Measurements from ENCODE around the gene LGR4. TPM values are rescaled to one million over a fixed set of nuclear protein-coding genes. Genes with fewer than 3 reads are reported as not detected.

The LGR4 gene
- total RNA-seq, 1 donor from 2014 or later = 3.0 TPM

DNA sequence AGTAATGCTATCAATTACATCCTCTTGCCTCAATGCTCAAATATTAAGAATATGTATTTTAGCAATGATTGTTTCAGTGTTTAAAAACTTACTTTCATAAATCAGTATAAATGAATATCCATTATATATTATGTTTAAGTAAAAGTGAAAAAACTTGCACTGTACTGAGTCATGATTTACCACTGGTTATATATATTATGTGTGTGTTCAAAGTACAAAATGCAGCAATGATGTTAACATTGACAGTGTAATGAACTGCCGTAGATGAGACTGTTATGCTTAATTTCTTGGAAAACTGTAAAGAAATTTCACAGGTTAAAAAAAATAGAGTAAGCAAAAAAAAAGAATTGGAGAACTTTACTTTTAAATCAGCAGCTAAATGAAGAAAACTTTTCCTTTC is 25.3 kb upstream of the LGR4 start:
- no peaks in the 10 kb centered on the region for H3K9me3 Mint-ChIP-seq
- ATAC-seq (ENCODE audit: low read depth) = no peak
- peaks cover 6% of the 10 kb centered on the region for H3K4me1 Mint-ChIP-seq
- no peak for DNase-seq
- no peak overlapping the region for H3K27ac Mint-ChIP-seq
- TF ChIP-seq, protein P1, sequence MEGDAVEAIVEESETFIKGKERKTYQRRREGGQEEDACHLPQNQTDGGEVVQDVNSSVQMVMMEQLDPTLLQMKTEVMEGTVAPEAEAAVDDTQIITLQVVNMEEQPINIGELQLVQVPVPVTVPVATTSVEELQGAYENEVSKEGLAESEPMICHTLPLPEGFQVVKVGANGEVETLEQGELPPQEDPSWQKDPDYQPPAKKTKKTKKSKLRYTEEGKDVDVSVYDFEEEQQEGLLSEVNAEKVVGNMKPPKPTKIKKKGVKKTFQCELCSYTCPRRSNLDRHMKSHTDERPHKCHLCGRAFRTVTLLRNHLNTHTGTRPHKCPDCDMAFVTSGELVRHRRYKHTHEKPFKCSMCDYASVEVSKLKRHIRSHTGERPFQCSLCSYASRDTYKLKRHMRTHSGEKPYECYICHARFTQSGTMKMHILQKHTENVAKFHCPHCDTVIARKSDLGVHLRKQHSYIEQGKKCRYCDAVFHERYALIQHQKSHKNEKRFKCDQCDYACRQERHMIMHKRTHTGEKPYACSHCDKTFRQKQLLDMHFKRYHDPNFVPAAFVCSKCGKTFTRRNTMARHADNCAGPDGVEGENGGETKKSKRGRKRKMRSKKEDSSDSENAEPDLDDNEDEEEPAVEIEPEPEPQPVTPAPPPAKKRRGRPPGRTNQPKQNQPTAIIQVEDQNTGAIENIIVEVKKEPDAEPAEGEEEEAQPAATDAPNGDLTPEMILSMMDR (IDR thresholded peaks at IDR 0.05) = no peak
- H3K36me3 Mint-ChIP-seq (ENCODE audit: low read depth) = peaks cover 64% of the 10 kb centered on the region
- POLR2A ChIA-PET = interaction anchor here (1.7 kb wide), 1 partner anchor 9 kb away, joined by 6 read pairs; the partner anchor contains the start of gene LIN7C
- no peak overlapping the region for H3K4me3 Mint-ChIP-seq
- intact Hi-C loops (cut with micrococcal nuclease) = loop anchor here (1.0 to 2.0 kb wide), 2 partner anchors 8 to 25 kb away; partner anchors contain the start of genes LGR4 and LIN7C
- H3K27me3 Mint-ChIP-seq = no peaks in the 10 kb centered on the region
- CTCF ChIA-PET = interaction anchor here (0.7 to 3.2 kb wide), 6 partner anchors 9 to 314 kb away, joined by 3 to 21 read pairs (median 4); no protein-coding TSS in a partner anchor

DNA sequence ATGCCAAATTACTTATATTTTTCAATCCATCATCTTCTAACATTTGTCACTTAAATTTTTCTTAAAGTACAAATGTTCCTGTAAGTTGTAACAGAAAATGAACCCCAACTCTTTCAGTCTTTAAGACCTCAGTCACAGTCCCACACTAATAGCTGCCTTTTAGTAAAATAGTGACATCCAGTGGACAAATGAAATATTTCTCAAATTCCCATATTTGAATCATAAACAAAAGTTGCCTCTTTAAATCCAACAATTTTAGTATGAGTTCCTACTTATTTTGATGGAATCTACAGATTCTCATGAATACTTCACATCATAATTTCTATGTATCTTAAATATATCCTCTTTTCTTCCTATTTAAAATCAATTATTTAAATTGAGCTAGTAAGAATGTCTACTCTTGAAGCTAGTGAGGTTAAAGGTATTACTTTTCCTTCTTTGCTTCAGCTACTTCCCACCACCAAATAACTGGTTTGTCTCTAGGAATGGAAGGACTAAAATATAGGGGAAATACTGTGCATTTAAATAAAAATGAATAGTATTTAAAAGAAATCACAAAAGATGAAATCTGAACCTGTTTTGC is 24.8 kb upstream of the LGR4 start:
- H3K4me1 Mint-ChIP-seq = peaks cover 3% of the 10 kb centered on the region
- H3K4me3 Mint-ChIP-seq = no peak overlapping the region
- CTCF ChIA-PET = interaction anchor here (0.7 to 3.2 kb wide), 7 partner anchors 10 to 314 kb away, joined by 3 to 21 read pairs (median 4); no protein-coding TSS in a partner anchor
- peak; percentile 47 for ATAC-seq (ENCODE audit: low read depth)
- no peaks in the 10 kb centered on the region for H3K9me3 Mint-ChIP-seq
- POLR2A ChIA-PET = interaction anchor here (1.7 kb wide), 1 partner anchor 10 kb away, joined by 6 read pairs; the partner anchor contains the start of gene LIN7C
- TF ChIP-seq, protein P1 (IDR thresholded peaks at IDR 0.05) = no peak
- no peak overlapping the region for H3K27ac Mint-ChIP-seq
- DNase-seq = no peak
- no peaks in the 10 kb centered on the region for H3K27me3 Mint-ChIP-seq
- H3K36me3 Mint-ChIP-seq (ENCODE audit: low read depth) = peaks cover 61% of the 10 kb centered on the region
- intact Hi-C loops (cut with micrococcal nuclease) = loop anchor here (1.0 kb wide), 1 partner anchor 9 kb away; the partner anchor contains the start of gene LIN7C

DNA sequence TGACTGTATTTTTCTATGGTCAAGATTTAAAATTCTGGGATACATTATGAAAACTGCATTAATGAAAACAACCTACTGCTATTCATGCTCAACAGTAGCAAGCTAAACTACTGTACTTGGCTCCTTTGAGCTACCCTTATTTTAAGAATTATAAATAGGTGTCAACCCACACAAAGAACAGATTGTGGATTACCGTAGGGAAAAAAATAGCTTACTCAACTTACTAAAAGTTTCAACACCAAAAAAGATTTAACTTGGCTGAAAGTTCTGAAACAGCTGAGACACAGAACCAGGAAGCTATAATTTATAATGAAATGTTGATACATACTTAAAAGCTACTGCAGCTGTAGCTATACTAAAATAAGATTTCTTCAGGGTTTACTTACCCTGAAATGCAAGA is 23.9 kb upstream of the LGR4 start:
- TF ChIP-seq, protein P1 (IDR thresholded peaks at IDR 0.05) = no peak
- no peaks in the 10 kb centered on the region for H3K9me3 Mint-ChIP-seq
- H3K4me1 Mint-ChIP-seq = peaks cover 2% of the 10 kb centered on the region
- CTCF ChIA-PET = interaction anchor here (0.8 to 3.2 kb wide), 4 partner anchors 11 to 313 kb away, joined by 3 to 21 read pairs (median 10); no protein-coding TSS in a partner anchor
- no peak overlapping the region for H3K27ac Mint-ChIP-seq
- DNase-seq (no peak), ATAC-seq (ENCODE audit: low read depth) (no peak)
- H3K4me3 Mint-ChIP-seq = no peak overlapping the region
- peaks cover 61% of the 10 kb centered on the region for H3K36me3 Mint-ChIP-seq (ENCODE audit: low read depth)
- intact Hi-C loops (cut with micrococcal nuclease) = no loop called here
- POLR2A ChIA-PET = interaction anchor here (0.7 kb wide), 1 partner anchor 8 kb away, joined by 5 read pairs; no protein-coding TSS in a partner anchor
- H3K27me3 Mint-ChIP-seq = no peaks in the 10 kb centered on the region

DNA sequence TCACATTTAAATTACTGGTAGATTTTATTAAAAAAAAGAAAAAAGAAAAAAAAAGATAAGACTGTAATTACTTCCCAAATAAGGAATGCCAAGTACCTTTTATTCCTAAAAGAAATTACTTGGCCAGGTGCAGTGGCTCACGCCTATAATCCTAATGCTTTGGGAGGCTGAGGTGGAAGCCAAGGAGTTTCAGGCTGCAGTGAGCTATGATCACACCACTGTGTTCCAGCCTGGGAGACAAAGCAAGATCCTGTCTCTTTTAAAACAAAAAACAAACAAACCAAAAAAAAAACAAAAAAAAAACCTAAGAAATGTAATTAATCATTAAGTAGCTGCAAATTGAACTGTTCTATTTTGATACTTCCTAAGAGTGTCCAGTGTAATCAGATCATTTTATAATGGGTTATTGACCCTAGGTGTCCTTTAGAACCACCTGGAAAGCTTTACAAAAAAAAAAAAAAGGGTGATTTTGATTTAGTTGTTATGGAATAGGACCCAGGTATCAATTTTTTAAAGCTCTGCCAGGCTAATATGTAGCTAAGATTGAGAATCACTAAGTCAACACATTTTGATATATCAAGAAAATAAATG is 23.2 kb upstream of the LGR4 start:
- no peak for ATAC-seq (ENCODE audit: low read depth)
- TF ChIP-seq, protein P1 (IDR thresholded peaks at IDR 0.05) = no peak
- Mint-ChIP-seq H3K9me3 (no peaks in the 10 kb centered on the region), H3K36me3 (ENCODE audit: low read depth) (peaks cover 65% of the 10 kb centered on the region), H3K4me3 (no peak overlapping the region), H3K27ac (no peak overlapping the region), H3K27me3 (no peaks in the 10 kb centered on the region), H3K4me1 (peaks cover 2% of the 10 kb centered on the region)
- ChIA-PET CTCF (interaction anchor here (0.7 to 3.2 kb wide), 4 partner anchors 10 to 312 kb away, joined by 3 to 21 read pairs (median 10); no protein-coding TSS in a partner anchor), POLR2A (interaction anchor here (0.7 kb wide), 1 partner anchor 8 kb away, joined by 5 read pairs; no protein-coding TSS in a partner anchor)
- intact Hi-C loops (cut with micrococcal nuclease) = no loop called here
- no peak for DNase-seq

DNA sequence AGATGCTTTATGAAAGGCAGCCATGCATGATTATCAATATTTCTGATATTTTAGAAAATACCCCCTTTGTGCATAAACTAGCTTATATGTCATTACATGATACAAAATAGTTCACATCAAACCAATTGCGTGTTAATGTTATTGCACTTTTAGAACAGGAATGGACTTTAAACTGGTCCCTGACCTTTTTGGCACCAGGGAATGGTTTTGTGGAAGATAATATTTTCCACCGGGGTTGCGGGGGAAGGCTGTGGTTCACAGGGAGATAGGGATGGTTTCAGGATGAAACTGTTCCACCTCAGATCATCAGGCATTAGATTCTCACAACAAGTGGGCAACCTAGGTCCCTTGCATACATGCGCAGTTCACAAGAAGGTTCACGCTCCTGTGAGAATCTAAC is 16.5 kb upstream of the LGR4 start:
- H3K27me3 Mint-ChIP-seq = no peaks in the 10 kb centered on the region
- intact Hi-C loops (cut with micrococcal nuclease) = loop anchor here (5.0 kb wide), 1 partner anchor 192 kb away; no protein-coding TSS in a partner anchor

More for the DNA sequence above, 16.5 kb upstream of the LGR4 start:
- TF ChIP-seq, protein P1 (IDR thresholded peaks at IDR 0.05) = no peak
- ATAC-seq (ENCODE audit: low read depth) (no peak), DNase-seq (no peak)
- H3K4me3 Mint-ChIP-seq = no peak overlapping the region
- no peaks in the 10 kb centered on the region for H3K9me3 Mint-ChIP-seq
- H3K27ac Mint-ChIP-seq = no peak overlapping the region
- POLR2A ChIA-PET = no interaction called here
- H3K36me3 Mint-ChIP-seq (ENCODE audit: low read depth) = peaks cover 32% of the 10 kb centered on the region
- CTCF ChIA-PET = interaction anchor here (1.5 kb wide), 1 partner anchor 305 kb away, joined by 3 read pairs; no protein-coding TSS in a partner anchor
- H3K4me1 Mint-ChIP-seq = no peaks in the 10 kb centered on the region
